ENCODE measurements around the gene PAM16. TPM values are rescaled to one million over a fixed set of nuclear protein-coding genes. Genes with fewer than 3 reads are reported as not detected.

PAM16 gene
- total and polyA plus RNA-seq, 2 of the 8 experiments (the other 6 are each of a cell fraction or from before 2014, with no cell fraction given) = 78.3 to 198 TPM

- no peak overlapping the region for H3K56ac ChIP-seq (replicated peaks; ENCODE audit: insufficient read length, low read depth, low read length)
- H3K4me1 ChIP-seq (replicated peaks in 1 of 4; ENCODE audit: control insufficient read depth in 3 of 4, insufficient read depth in 4 of 4, low read length in 3 of 4) = peaks cover 0 to 3% (median 1%) of the 10 kb centered on the region in 4 experiments; a peak in 3 of 7 replicates
- DNase-seq (ENCODE audit: low read depth in 1 of 2, low spot score in 2 of 2) = no peak
- no peak overlapping the region for H3K27ac ChIP-seq (ENCODE audit: low read depth, low read length)
- no peaks in the 10 kb centered on the region for H3K79me1 ChIP-seq (ENCODE audit: low read depth, low read length)
- H2AK5ac ChIP-seq (ENCODE audit: low read depth, low read length) = no peak overlapping the region
- H2BK20ac ChIP-seq (ENCODE audit: low read length) = no peak overlapping the region
- H3K4me3 ChIP-seq (ENCODE audit: extremely low read depth in 1 of 4, insufficient read depth in 2 of 4, low read depth in 3 of 4, low read length in 4 of 4) = no peak overlapping the region
- no peak overlapping the region for H4K5ac ChIP-seq (ENCODE audit: insufficient read length, low read depth, low read length)
- H3K79me2 ChIP-seq (ENCODE audit: control insufficient read depth in 1 of 2, insufficient read depth in 2 of 2, low read length in 2 of 2) = no peaks in the 10 kb centered on the region
- no peak overlapping the region for H3K4me2 ChIP-seq (ENCODE audit: insufficient read depth in 1 of 2, low read depth in 2 of 2, low read length in 2 of 2)
- H3K14ac ChIP-seq (ENCODE audit: insufficient read length) = no peak overlapping the region
- peak overlapping the region; percentile 74 for H4K91ac ChIP-seq (replicated peaks; ENCODE audit: insufficient read length, low read length)
- no peak overlapping the region for H2AFZ ChIP-seq (ENCODE audit: low read length)
- H2BK5ac ChIP-seq (ENCODE audit: low read depth, low read length) = no peak overlapping the region
- H3K23me2 ChIP-seq (ENCODE audit: low read depth, low read length) = peaks cover 2% of the 10 kb centered on the region; the same call in 1 of the 2 replicates
- H3K9me3 ChIP-seq (ENCODE audit: insufficient read depth in 2 of 2, low read depth in 1 of 2, low read length in 1 of 2) = no peaks in the 10 kb centered on the region
- H4K8ac ChIP-seq (ENCODE audit: extremely low read depth, insufficient read depth, low read length) = no peak overlapping the region
- H3K27me3 ChIP-seq (replicated peaks in 1 of 4; ENCODE audit: control insufficient read depth in 3 of 4, extremely low read depth in 1 of 4, insufficient read depth in 3 of 4, low read length in 3 of 4) = no peaks in the 10 kb centered on the region
- no peak overlapping the region for H3K23ac ChIP-seq (ENCODE audit: insufficient read length)
- no peak for FAIRE-seq
- ChIA-PET CTCF (ENCODE audit: partially characterized antibody) (interaction anchor here (0.8 to 14.0 kb wide), 24 partner anchors 10 to 95 kb away, joined by 3 to 425 read pairs (median 5); partner anchors contain the start of gene VASN), POLR2A (ENCODE audit: partially characterized antibody) (interaction anchor here (0.6 to 2.3 kb wide), 10 partner anchors 9 to 361 kb away, joined by 3 to 14 read pairs (median 5); partner anchors contain the start of gene PAM16)
- peaks cover 0 to 3% of the 10 kb centered on the region in 2 experiments for H4K20me1 ChIP-seq (replicated peaks in 1 of 2; ENCODE audit: control insufficient read depth in 1 of 2, insufficient read depth in 2 of 2, low read length in 2 of 2)
- H3K18ac ChIP-seq (ENCODE audit: extremely low read depth, low read length) = no peak overlapping the region
- TF ChIP-seq GABPA (IDR thresholded peaks at IDR 0.05; ENCODE audit: borderline replicate concordance, insufficient read depth, low read length) = no peak
- no peak for TF ChIP-seq CHD2 (IDR thresholded peaks at IDR 0.05; ENCODE audit: low read length)
- no peak for TF ChIP-seq CHD1 (IDR thresholded peaks at IDR 0.05; ENCODE audit: low read depth, low read length)
- no peak for TF ChIP-seq RNF2 (IDR thresholded peaks at IDR 0.05; ENCODE audit: borderline replicate concordance, low read depth, low read length, missing control alignments, poor library complexity, severe bottlenecking)
- TF ChIP-seq HDAC6 (IDR thresholded peaks at IDR 0.05; ENCODE audit: low read depth, low read length) = no peak
- TF ChIP-seq SP2 (IDR thresholded peaks at IDR 0.05; ENCODE audit: low read length) = no peak
- no peak for TF ChIP-seq RAD21 (IDR thresholded peaks at IDR 0.05 in 1 of 2, conservative IDR thresholded peaks at IDR 0.05 in 1 of 2; ENCODE audit: low read depth in 2 of 2, low read length in 2 of 2)
- H2BK120ac ChIP-seq (replicated peaks; ENCODE audit: low read depth, low read length) = no peak overlapping the region
- no peak overlapping the region for H2BK12ac ChIP-seq (ENCODE audit: low read depth, low read length)
- no peaks in the 10 kb centered on the region for H3K36me3 ChIP-seq (ENCODE audit: control insufficient read depth in 2 of 4, insufficient read depth in 4 of 4, low read length in 3 of 4)
- no peak overlapping the region for H3K4ac ChIP-seq (replicated peaks; ENCODE audit: insufficient read length, low read depth, low read length)
- no peak overlapping the region for H3K9ac ChIP-seq (replicated peaks in 1 of 4; ENCODE audit: extremely low read depth in 1 of 4, low read depth in 3 of 4, low read length in 3 of 4)
- H2BK15ac ChIP-seq (ENCODE audit: low read length) = no peak overlapping the region
- WGBS, 2 experiments (ENCODE audit: extremely low coverage in 1 of 2, insufficient coverage in 1 of 2, insufficient read length in 1 of 2, insufficient replicate concordance in 2 of 2, low coverage in 1 of 2, low lambda C conversion rate in 2 of 2, missing lambda C conversion rate in 1 of 2) = 86 to 100% methylated on average over 2 of the region's 3 CpGs
These were observed 8.8 kb upstream of the PAM16 start for GRCh38 chr16:4359914-4360313.
